Retina (tissue), 1 donor: ENCODE data around the gene TMEM63A.

Experiments
- DNase-seq: peaks from one replicate; pipeline ENCODE4 v3.0.0-alpha.2; 2016

Gene TMEM63A

DNA sequence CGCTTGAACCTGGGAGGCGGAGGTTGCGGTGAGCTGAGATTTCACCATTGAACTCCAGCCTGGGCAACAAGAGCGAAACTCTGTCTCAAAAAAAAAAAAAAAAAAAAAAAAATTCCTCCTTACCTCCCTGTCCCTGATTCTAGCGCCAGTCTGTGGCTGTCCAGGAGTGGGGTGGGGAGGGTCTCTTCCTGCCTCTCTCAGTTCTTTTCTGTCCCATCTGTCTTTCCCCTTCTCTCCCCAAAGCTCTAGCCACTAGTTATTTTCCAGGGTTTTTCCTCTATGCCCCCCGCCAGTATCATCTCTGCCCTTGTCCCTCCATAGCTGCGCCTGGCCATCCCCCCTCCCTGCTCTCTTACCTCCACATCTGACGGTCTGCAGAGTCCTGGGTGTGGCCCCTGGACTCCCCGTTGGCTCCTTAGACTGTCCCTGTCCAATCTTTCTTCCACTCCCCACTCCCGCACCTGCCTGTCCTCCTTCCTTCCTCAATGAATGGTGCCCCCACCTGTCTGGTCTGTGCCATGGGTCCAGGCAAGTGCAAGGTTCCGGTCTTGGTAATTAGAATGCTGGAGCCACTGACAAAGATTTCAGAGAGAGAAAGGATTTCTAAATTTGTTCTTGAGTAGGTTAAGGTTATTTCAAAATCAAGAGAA, 1.6 kb upstream of the TMEM63A start:
- no peak for DNase-seq

DNA sequence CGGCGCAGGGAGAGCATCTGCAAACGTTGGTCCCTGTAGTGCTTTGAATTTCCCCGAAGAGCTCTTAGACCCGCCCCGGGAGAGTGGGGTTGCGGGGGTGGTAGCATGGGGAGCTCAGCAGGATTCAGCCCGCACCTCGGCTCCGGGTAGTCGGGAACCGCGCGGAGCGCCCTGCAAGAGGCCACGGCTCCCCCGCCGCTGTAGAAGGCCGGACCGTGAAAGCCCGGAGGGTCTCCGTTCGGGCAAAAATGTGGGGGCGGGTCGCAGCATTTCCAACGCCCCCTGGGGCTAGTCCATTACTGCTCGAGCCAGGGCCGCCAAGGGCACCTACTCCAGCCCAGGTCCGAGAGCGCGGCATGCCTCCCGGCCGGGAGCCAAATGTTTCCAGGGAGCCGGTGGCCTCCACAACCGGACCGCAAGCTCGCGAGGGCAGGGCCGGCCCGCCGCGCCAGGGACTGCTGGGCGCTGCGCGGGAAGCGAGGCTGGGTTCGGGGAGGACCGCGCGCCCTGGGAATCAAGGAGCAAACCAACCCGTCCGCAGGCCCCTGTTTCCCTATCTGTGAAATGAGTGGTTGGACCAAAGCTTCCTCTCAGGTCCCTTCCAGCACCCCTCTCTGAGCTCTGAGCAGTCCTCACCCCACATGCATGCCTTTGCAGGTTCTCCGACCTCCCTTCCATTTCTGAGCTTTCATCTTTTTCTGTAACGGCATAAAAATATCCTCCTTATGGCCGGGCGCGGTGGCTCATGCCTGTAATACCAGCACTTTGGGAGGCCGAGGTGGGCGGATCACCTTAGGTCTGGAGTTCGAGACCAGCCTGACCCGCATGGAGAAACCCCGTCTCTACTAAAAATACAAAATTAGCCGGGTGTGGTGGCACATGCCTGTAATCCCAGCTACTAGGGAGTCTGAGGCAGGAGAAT, 775 bp upstream of the TMEM63A start:
- peak; percentile 77 for DNase-seq

DNA sequence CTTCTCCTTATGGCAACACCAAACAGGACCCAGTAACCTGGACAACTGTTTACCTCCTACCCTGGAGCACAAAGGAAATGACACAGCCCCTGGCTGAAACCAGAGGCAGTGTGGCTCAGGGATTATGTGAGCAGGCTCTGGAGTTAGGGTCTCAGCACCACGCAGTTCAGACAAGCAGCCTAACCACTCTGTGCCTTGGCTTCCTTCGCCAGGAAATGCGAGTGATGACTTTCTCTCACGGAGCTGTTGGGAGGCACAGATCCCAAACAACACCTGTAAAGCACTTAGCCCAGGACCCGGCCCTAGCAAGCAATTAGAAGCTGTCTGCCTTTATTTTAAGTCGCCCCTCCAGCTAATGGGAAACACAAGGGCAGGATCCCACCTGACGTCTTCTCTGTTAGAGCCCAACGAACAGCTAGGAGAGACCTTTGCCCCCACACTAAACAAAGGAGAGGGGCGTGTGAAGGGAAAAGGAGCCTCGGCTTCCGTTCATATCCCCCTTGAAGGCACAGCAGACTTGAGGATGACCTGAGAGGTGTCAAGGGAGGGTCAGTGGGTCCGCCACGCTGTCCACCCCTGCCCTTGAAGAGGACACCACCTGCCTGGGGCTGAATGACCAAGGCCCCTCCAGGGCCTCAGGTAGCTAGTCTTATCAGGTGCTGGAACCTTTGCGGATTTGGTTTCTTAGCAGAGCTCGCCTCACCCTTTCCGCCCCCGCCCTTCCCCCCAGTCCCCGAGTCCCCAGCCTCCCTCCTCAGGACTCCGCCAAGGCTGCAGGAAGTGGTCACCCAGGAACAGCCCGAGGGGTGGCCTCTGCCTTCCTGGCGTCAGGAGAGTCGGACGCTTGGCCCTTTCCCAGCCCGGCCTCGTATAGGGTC, 860 bp downstream of the TMEM63A start:
- no peak for DNase-seq

DNA sequence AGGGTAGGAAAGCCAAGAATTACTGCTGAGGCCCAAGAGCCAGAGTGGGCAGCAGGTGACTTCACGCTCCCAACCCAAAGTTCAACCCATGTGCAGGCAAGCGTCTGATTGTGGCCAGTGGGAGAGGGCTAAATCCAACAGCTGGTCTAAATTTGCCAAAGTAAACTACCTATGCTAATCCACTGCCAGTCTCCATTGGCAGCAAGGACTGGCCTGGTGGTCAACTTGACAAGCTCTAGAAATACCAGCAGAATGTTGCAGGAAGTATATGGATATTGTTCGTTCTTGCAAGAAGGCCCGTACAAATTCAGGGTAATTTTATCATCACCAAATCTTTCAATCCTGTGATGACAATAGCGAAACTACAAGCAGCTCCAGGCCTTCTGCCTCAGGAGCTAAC, 1.5 kb downstream of the TMEM63A start:
- no peak for DNase-seq

DNA sequence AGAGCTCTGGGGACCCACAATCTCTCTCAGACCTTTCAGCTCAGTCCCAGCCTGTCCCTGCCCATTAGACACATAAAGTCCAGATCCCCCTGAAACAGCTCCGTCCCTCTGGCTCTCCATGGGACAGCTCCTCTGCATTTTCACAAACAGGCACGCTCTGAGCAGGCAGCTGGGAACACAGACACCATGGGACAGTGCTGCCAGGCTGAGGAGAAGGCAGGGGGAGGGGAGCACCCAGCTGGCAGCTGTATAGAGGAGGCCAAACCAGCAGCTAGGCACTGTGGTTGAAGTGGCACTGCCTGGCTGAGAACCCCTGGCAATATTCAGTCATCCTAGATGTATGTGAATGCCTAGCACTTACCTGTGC, 2.0 kb downstream of the TMEM63A start:
- DNase-seq: no peak

- no peak for DNase-seq
Observed at GRCh38 chr1:225879521-225880221, 2.5 kb downstream of the TMEM63A start.

DNA sequence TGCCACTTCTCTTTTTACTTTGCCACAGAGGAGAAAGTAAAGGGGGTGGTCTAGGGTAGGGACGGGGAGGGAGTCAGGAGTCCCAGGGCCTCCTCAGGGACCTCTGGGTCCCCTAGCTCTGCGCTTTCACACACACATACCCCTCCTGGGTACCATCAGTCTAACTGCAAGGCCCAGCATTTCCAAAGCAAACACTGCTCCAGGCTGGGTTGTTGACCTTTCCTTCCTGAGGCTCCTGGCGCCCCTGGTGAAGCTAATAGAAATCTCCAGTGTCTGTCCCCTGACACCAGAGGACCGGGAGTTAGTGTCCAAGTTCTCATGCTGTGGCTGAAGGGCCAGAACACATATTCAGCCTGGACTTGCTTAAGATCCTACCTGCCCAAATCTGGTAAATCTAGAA, 3.9 kb downstream of the TMEM63A start:
- DNase-seq: no peak

DNA sequence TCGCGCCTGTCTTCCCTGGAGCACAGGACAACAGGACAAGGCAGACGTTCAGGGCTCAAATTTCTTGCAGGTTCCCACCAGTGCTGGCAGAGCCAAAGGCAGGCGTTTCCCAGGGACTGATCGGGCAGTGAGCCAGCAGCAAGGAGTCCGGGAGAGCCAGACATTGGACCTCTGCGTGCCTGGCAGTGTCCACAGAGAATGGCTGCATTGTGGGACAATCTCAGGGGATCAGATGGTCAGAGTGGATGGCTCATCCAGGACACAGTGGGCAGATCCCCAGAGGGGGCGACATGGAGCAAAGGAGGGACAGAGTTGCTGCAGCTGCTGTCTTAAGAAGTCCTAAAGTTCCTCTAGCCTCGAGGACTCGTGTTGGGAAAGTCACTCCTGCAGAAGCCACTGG, 4.6 kb downstream of the TMEM63A start:
- DNase-seq: peak; percentile 46

- no peak for DNase-seq
Observed at GRCh38 chr1:225876900-225877510, 5.2 kb downstream of the TMEM63A start.

GRCh38 chr1:225875044-225875815, 7.0 kb downstream of the TMEM63A start:
- DNase-seq: no peak

DNA sequence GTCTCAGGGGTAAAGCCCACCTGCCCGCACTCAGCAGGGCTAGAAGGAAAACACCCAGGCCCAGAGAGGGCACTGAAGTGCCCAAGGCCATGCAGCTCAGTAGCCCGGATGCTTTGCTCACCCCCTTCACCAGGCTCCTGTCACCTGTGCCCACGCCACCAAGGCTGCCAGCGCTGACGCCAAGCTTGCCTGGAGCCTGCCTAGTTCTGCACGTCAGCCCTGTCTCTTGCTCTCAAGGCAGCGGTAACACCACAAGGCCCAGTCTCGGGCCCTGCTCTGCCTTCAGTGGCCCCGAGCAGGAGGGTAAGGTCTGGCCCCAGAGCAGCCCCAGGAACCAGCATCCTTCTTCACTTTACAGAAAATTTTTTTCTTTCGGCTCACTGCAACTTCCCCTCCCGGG, 7.7 kb downstream of the TMEM63A start:
- DNase-seq: no peak

DNA sequence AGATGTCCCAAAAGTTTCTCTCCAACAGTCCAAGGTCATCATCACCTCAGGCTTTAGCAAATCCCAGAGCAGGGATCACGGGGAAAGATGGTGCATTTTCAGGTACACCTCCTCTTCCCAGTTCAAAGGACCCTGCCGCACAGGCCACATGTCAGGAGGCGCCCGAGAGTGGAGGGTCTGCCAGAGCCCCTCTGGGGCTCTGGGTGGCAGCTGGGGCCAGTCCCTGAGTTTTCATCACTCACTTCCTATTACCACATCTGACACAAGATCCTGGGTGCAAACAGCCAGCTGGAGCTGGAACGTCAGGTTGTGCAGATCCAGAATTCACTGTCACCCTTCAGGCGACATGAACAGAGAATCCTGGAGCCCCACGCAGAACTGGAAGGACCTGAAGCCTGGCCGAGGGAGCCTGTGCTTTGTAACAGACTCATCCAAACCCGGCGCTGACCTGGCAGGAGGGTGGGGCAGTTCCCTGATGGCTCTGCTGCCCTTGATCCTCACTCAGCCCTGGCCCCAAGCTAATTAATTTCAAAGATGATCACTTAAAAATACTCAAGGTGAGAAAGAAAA, 8.8 kb downstream of the TMEM63A start:
- DNase-seq: no peak

DNA sequence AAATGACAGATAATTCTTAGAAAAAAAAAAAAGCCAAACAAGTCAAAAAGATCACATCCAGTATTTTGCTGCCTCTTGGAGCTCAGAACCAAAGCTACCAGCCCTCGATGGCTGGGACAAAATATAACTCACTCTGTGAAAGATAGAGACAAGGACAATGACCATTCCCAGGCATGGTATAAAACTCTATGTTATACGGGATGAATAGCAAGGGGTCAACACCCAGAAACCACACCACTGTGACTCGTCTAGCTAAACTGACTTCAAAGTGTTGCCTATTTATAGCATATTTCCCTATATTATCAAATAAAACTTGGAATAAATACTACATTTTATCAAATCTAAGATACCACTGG, 10.1 kb downstream of the TMEM63A start:
- no peak for DNase-seq

DNA sequence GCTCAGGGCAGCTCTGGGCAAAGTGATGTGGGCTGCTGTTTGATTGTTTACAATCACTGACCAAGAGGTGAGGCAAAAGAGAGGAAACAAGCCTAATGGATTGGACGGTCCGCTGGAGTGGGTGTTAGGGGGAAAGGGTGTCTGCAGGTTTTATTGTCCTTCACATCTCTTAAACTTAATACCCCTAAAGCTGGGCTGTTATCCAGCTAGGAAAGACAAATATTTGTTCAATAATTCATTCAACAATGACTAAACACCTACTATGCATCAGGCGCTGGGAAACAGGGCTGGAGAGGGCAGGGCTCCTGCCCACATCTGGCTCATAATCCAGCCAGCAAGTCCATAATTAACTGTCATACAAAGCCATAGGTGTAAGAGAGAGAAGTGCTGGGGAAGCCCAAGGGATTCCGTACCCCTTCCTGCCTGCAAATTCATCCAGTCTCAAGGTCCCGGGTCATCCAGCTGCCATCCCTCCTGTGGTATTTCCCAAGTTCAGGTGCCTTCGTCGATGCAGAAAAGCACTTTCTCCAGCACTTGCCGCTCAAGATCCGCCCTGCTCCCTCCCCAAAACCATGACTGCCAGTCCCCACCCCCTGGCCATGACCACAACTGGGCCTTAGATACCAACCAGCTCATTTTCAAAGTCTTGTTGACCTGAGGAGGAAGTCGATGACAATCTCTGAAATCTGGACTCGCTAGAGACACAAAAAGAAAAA, 10.7 kb downstream of the TMEM63A start:
- DNase-seq: no peak

DNA sequence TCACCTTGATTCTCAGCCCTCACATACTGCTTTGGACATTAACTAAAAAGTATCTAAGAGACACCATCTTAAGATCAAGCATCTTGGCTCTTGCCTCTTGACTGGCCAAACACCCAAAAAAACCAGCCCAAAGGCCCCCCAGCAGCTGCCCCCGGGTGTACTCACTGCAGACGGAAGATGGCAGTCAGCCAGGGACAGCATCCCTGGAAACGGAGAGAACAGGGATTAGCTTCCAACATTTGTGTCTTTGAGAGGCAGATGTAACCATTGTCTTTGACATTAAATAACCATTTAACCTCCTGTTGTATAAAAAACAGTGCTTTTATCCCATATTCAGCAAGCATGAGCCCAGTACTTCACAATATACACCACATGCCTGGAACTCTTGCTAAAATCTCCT, 11.3 kb downstream of the TMEM63A start:
- no peak for DNase-seq

DNA sequence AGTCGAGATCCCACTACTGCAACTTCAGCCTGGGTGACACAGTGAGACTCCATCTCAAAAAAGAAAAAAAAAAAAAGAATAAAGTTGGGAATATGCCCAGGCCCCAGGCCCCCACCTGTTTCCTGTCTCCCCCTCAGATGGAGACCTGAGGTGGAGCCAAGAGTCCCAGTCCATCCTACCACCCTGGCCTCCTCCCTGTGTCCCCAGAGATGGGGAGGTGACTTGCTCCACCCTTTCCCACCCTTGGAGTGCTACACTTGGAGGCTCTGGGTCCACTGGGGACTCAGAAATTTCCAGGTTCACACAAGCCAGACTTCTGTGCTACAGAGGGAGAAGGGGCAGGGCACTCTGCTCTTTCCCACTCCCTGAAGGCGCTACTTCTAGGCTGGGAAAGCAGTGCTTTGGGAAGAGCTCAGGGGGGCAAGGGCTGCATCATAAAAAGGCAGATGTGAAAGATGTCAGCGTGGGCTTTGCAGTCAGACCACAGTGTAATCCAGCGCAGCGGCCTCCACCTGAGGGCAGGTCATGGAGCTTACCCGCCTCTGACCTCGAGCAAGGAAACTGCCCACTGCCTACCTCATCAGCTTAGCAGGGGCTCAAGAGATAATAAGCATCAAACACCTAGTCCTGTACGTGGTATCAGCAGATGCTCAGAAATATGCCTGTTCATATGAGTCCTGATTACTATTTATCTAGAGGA, 13.4 kb downstream of the TMEM63A start:
- no peak for DNase-seq

DNA sequence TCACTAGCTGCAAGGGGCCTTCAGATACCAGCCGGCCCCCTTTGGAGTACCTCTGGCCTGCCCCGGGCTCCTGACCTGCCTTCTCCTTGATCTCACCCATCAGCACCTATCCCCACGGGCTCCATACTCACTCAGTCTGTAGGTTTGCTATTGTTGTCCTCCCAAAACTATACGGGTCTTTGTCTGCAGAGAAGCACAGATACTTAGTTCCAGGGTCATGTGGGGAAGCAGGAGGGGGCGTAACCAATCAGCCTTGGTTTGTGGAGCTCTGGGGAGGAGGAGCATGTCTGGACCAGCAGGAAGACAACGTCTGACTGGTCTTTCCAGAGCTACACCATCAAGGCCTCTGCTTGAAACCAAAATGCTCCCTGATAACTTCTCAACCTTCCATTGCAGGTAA, 15.2 kb downstream of the TMEM63A start:
- DNase-seq: no peak

GRCh38 chr1:225866061-225866837, 15.9 kb downstream of the TMEM63A start:
- no peak for DNase-seq

GRCh38 chr1:225865514-225865913, 16.7 kb downstream of the TMEM63A start:
- DNase-seq: no peak
